Stimulated activated CD4-positive, alpha-beta T cell treated with anti-CD3 and anti-CD28 coated beads, Interleukin-4, amount 100 ng/mL, for 1 hour (primary cell): Measurements from ENCODE around the gene LCN1.

Source experiments
- DNase-seq: peaks from one replicate; pipeline ENCODE4 v3.0.0-alpha.2; 2020

Gene LCN1

DNA sequence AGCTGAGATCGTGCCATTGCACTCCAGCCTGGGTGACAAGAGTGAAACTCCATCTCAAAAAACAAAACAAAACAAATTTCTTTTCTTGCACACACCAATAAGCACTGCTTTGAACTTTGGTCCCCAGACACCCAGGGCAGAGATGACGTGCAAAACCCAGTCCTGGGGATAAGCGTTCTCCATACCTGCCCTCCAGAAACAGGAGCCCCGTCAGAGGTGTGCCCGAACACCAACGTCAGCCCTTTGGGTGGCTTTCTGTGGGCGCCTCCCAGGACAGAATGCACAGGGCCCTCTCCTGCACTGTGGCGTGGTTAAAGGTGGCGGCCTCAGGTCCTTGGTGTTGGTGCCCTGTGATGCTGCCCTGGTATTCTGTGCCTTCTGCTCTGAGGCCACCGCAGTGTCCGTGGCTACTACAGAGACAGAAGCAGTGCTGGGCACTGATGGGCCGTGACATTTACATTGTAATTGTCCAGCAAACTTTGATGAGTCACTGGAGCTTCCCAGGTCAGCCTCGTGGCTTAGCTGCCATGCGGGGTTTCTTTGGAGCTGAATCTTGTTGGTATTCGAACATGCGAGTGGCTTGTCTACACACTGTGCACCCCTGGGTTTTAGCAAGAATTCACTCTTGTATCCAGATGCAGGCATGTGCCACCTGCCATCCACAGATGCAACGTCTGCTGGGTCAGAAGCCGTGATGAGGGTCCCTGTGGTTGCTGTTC, 31.9 kb upstream of the LCN1 start:
- DNase-seq: no peak

DNA sequence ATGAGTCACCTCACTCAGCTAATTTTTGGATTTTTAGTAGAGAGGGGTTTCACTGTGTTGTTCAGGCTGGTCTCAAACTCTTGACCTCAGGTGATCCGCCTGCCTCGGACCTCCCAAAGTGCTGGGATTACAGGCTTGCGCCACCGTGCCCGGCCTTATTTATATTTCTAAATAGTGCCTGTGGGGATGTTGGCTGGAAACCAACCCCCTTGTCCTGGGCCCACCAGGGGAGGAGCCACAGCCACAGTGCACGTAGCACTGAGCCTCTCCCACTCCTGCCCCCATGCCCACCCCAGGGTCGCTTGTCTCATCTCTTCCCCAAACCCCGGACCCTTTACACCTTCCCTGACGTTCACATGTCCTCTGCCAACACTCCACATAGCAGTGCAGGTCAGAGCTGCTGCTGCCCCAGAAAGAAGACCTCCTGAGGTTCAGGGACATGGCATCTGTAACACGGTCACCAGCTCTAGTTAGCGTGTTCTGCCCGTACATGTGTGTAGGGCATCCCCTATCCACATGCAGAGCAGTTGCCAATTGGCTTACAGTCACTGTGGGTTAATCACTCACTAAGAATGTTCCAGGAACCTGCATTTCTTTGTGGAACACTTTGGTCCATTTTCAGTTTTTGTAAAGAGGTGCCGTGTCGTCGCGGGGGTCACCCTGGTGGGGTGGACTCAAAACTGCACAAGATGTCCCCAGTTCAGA, 30.9 kb upstream of the LCN1 start:
- DNase-seq: no peak

DNA sequence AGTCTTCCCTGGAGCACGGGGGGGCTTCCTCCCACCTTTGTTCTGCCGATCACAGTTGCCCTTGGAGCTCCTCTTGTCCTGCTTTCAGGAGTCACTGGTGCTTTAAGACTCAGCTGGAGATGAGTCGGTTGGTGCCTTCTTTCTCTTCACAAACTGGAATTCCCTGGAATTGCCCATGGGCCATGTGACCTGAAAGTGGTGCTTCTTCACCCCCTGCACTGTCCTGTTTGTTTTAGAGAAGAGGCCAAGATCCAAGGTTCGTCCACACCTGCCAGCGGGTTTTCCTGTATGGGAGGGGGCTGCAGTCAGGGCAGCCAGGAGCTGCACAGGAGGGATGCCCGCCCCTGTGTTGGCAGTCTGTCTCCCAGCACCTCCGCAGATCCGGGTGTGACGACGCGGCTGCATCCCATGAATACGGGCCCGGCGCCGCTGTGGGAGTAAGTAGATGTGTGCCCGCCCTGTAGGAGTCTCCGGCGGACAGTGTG, 30.2 kb upstream of the LCN1 start:
- no peak for DNase-seq

DNA sequence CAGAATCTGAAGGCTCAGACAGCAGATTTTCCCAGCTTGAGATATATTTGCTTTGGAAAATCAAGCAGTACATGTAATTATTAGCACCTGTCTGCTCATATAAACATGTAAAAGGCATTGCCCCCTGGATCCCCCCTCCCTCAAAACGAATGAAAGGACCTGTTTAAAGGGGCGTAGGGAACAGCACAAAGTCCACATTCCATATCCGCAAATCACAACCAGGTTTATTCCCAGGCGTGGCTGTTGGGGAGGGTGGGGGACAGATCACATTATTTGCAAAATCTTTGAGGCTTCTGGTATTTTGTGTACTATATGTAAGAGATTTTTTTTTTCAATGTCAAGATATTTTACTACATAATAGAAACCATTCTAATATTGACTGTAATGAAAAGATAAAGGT, 29.5 kb upstream of the LCN1 start:
- no peak for DNase-seq

DNA sequence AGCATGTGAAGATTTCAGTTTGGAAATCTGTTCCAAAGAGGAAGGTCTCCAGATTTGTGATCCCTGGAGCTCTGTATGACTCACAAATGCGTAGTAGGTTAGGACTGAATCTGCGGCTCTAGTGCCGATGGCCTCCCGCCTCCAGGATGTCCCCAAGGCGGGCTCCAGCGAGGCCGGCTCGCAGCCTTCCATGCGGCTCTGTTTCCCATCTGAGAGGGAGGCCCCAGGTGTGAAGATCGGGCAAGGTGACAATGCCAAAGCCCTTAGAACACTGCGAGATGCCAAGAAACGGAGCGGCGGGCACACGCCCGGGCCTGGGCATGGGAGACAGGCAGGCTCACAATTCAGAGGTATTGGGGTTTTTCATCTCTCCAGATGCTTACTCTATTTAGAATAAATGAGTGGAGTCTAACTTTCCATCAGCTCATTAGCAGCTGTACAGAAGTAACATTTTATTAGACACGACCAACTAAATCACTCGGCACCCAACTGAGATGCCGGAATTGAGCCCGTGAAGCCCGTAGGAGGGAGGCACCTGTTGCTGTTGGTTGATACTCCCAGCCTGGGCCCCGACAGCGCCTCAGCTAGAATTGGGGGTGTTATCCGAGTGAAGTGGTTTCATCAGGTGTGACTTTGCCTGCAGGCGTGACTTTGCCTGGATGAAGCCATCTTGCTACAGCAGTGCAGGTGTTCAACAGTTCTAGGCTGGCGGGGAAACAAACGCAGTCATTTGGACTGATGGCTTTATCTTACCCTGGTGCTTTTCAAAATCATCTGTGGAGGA, 28.2 kb upstream of the LCN1 start:
- no peak for DNase-seq

DNA sequence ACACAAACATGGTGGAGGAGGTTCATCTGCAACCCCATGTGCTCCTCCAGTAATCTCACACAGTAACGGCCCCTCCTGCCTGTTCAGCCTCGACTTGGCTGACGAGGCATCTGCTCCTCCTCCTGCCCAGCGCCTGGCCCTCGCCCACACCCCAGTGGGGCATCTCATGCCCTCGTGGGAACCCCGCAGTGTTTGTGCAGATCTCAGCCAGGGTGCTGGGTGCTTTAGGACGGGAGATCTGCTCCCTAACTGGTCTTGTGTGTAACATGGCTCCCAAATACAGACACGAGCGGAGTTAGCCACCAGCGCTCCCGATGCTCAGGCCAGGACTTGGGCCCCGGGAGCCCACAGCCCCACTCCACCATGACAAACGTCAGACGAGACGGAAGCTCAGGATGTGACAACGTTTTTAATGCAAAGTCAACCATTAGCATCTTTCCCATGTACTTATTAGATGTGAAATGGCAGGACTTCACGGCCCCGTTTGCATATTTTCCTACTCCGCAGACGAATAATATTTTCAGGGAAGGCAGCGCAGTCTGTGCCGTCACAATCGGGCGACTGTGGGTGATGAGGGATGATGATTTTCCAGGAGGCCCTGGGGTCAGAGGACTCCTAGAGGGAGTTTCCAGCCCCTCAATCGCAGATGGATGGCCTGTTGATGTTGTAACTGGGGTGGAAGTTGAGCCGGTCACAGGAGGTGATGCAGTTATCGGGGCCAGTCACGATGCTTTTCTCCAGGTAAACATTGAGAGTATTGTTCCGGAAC, 26.3 kb upstream of the LCN1 start:
- no peak for DNase-seq

DNA sequence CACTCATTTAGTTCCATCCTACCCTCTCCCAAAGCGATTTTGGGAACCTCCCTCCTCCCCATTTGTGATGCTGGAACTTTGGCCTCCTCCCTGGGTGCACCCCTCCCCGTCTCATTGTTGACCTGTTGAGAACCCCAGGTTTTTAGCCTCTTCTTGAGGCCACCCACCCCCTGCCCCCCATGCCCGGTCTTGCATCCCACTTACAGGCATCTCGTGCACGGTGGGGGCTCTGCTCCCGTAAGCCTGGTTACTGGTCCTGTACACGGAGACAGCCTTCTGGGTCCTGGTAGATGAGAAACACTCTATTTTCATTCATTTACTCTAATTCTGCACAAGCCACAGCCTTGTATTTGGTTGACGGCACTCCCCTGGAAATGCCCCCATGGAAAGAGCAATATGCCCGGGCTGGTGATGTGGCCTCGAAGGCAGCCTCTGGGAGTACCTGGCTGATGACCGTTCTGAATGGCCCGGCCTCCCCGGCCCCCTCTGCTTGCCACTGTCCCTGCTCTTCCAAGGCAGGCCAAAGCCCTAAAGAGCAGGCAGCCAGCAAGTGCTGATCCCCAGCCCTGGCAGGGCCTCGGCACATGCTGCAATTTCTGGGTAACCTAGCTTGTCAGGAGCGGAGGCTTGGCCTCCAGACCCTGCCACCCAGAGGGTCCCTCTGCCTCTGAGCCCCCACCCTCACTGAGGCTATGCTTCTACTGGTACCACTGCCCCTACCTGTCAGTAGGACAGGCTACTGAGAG, 22.7 kb upstream of the LCN1 start:
- no peak for DNase-seq

DNA sequence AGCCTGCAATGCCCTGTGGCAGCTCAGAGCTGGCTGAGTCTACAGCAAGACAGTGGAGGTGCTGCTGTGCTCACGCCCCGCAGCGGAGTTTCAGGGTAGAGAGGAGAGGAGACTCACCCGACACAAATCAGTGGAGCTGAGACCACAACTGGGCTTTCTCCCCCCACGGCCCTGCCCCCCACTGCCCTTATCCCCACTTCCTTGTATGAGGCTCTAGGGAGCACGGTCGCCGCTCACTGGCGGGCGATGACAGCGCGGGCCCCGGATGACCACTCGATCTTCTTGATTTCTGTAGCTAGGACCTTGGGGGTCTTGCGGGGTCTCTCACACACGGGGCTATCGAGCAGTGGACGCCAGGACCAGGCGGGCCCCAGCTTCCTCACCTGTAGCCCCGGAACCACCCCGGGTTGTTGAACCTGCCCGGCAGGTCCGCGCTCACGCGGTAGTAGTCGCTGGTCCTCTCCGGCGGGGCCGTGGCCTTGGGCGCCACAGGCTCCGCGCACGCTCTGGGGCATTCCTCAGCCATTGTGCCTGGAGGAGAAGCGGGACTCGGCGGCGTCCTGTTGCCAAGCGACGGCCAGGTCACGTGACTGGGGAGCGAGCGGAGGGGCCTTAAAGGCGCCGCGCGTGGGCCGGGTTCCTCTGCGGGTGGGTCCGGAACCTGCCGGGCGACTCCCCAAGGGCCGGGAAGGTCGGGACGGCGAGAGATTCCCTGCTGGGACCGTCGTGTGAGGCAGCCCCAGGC, 21.7 kb upstream of the LCN1 start:
- DNase-seq: peak; percentile 92

DNA sequence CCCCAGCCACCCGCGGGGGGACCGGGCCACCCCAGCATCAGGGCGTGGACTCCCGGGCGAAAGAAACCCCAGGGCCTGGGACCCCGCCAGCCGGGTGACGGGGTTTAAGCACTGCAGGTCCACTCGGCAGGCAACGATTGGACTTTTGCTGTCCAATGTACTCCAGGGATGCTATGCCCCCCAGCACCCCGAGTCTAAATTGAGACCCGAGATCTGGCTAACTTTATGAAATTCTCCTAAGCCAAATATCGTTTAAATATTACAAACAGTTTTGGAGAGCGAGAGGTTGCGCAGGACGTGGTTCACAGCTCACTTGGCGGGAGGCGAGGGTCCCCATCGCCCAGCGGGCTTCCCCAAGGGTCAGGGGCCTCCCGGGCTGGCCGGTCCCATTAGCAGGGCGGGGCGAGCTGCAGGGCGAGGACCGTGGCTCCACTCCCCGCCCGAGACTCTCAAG, 21.1 kb upstream of the LCN1 start:
- DNase-seq: no peak

DNA sequence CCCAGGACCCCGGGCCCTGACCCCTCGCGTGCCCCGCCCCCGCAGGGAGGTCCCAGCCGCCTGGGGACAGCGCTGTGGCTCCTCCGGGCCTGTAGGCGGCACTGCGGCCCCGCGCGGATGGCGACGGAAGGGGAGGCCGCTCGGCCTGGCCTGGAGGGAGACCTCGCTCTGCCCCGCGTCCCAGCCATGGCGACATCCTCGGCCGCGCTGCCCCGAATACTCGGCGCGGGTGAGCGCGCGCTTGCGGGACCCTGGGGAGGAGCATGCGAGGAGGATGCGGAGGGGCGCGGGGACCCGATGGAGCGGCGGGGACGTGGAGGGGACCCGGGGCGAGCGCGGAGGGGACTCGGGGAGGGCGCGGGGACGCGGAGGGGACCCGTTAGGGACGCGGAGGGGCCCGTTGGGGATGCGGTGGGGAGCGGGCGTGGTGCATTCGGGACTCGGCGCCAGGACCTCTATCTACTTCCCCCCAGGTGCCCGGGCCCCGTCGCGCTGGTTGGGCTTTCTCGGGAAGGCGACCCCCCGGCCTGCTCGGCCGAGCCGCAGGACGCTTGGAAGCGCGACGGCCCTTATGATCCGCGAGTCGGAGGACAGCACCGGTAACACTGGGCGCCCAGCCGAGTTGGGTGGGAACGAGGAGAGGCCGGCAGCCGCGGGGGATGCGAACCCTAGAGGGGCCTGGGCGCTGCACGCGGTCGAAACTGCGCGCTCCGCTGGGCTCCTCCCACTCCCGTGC, 20.5 kb upstream of the LCN1 start, which contains the start of gene MRPS2:
Gene MRPS2, plus strand, starts transcription at position 158 of the 736 bp plus-strand sequence. Its CDS starts 29 bp downstream, at position 187.
- peak; percentile 84 for DNase-seq

DNA sequence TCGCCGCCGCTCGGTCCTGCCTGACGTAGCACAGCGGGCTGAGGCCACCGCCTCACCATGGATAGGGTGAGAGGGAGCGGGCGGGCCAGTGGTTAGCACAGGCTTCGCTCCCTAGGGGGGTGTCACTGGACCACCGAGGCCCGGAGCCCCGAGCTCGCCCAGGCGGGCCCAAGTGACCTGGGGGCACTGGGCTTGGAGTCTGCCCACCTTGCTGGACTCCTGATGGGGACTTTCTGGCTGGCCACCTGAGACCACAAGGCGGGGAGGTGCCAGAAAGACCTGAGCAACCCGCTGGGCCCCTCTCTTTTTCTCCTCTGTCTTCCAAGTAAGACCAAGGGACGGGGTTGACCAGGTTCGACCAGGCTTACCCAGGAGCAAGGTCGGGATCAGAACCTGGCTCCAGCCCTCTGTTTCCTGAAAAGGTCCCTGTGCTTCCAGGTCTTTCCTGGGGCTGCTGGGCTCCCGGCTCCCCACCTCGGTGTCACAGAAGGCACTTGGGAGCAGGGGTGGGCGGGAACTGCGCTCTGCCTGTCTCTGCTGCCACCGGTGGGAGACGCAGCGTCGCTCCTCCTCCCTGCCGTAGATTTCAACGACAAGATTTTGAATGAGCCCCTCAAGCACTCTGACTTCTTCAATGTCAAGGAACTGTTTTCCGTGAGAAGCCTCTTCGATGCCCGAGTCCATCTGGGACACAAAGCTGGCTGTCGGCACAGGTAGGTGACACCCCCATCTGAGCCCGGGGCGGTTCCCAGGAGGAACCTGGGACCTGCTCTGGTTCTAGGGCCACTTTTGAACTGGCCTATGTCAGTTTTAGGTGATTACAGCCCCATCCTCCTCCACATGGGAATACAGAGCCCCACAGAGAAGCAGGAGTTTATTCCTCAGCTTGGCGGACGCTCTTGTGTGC, 19.7 kb upstream of the LCN1 start:
- no peak for DNase-seq

DNA sequence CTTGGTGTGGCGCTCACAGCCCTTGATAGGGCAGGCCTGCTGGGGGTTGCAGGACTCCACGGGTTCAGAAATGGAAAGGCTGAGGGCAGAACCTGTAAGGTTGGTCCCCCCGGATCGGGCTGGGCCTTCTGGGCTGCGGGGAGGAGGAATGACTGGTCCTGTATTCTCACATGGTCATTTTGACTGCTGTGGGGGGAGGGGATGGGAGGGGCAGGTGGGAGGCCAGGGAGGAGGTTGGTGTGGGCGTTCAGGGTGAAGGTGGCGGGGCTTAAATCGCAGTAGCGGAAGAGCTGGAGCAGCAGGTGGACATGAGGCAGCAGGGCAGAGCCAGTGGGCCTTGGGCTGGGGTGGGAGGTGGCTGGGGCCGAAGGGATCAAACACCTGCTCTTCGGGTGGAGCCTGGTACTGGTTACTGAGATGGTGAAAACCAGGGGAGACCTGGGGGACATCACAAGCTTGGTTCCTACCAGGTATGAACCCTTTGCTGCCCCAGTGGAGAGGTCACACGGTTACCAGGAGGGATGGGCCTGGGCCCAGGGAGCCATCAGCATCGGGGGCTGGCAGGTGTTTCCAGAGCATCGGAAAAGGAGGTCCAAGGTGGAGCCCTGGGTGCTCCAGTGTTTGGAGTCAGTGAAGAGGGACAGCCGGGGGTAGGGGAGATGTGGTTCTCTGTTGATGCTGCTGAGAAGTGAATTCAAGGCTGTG, 18.9 kb upstream of the LCN1 start:
- no peak for DNase-seq

DNA sequence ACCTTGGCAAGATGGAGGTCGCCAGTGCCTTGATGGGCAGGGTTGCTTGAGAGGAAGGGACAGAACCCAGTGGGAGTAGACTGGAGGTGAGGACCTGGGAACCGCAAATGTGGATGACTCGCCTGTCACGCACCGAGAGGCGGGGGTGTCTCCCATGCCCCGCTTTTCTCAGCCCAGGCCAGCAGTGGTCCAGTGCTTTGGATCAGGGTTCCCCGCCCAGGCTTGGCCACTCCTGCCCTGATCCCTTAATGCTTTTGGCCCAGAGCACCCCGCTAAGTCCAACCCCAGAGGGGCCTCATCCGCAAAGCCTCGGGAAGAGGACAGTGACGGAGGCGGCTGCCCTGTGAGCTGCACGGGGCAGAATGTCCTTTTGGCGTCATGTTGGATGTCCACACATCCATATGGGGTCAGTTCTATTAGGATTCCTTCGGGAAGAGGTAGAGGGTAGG, 18.3 kb upstream of the LCN1 start:
- DNase-seq: no peak

DNA sequence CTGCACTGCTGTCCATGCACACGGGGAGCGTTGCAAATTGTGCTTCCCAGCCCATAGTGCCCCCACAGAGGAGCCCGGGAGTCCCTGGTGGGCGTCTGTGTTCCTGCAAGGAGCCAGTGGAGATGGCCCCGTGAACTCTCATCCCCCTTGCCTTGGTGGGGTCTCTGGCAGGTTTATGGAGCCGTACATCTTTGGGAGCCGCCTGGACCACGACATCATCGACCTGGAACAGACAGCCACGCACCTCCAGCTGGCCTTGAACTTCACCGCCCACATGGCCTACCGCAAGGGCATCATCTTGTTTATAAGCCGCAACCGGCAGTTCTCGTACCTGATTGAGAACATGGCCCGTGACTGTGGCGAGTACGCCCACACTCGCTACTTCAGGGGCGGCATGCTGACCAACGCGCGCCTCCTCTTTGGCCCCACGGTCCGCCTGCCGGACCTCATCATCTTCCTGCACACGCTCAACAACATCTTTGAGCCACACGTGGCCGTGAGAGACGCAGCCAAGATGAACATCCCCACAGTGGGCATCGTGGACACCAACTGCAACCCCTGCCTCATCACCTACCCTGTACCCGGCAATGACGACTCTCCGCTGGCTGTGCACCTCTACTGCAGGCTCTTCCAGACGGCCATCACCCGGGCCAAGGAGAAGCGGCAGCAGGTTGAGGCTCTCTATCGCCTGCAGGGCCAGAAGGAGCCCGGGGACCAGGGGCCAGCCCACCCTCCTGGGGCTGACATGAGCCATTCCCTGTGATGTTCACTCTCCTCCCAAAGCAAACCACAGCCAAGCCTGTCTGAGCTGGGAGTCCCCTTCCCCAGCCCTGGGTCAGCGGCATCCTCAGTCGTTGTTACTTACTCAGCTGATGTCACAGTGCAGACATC, 17.6 kb upstream of the LCN1 start:
- no peak for DNase-seq

DNA sequence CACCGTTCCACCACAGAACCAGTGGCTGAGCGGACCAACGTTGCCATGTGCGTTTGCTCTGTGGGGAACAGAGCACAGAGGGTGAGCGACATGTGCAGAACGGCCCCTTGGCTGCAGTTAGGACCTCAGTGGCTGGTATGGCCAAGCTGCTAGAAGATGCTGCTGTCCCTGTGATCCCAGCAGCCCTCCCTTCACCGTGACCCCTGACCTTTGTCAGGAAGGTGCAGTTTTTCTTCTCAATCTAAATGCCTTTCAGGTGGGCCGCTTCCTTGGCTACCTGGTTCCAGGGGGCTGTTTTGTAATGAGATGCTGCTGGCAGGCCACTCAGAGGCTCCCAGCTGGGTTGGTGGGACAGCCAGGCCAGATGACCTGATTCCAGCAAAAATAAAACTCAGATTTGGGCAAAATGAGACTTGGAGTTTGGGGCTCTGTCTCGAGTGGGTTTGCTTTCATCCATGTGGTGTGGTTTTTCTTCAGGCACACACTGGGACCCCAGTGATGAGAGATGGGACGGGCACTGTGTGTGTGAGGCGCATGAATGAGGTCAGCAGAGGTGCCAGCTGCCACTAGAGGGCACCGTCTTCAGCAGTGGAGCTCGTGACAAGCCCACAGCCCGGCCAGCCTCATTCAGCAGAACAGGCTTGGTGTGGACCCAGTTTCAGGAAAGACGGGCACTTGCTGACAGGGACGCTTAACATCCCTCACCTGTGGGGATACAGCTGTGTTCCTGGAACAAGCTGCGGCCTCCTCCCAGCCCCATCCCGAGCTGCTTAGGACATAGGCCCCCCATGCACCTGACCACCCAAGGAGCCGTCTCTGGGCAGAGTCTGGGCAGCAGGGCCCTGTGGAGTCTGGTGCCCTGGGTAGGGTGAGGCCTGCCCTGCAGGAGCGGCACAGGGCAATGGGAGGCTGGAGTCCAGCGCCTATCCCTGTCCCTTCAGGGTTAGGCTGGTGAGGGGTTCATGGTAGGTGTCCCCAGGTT, 16.7 kb upstream of the LCN1 start:
- peak; percentile 65 for DNase-seq
